Activated naive CD4-positive, alpha-beta T cell treated with anti-CD3 and anti-CD28 coated beads, Interleukin-2, amount 10 ng/mL, durations not matched to agents 5 hours and 36 hours (primary cell): ENCODE measurements around the gene CDYL. TPM values are rescaled to one million over a fixed set of nuclear protein-coding genes. Genes with fewer than 3 reads are reported as not detected.

Source experiments
- total RNA-seq, 2 experiments: library from RNA; stranded (reverse); gene quantifications; one replicate each; pipeline ENCODE4 v1.2.3, GENCODE V29; 2021

CDYL gene, protein sequence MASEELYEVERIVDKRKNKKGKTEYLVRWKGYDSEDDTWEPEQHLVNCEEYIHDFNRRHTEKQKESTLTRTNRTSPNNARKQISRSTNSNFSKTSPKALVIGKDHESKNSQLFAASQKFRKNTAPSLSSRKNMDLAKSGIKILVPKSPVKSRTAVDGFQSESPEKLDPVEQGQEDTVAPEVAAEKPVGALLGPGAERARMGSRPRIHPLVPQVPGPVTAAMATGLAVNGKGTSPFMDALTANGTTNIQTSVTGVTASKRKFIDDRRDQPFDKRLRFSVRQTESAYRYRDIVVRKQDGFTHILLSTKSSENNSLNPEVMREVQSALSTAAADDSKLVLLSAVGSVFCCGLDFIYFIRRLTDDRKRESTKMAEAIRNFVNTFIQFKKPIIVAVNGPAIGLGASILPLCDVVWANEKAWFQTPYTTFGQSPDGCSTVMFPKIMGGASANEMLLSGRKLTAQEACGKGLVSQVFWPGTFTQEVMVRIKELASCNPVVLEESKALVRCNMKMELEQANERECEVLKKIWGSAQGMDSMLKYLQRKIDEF
- total RNA-seq, result 10 to 100 TPM; 22.6 to 25.5 TPM

DNA sequence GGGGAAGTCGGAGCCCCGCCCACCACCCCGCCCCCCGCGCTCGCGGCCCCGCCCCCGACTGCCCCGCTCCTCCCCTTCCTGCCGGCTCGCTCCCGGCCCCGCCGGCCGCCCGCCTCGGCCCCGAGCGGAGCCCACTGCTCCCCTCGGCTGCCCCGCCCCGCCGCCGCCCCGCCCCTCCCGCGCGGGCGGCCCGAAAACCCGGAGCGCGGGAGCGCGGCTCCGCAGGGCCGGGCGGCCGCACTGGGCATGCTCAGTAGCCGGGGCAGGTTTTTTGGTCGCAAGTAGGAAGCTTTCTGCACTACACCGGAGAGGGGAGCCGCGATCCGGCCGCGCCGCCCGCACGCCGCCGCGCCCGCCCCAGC, at the start of gene CDYL:
Gene CDYL (plus strand): TSS at position 274 of the 362 bp plus-strand sequence. CDS start 380 bp downstream, outside the sequence.

DNA sequence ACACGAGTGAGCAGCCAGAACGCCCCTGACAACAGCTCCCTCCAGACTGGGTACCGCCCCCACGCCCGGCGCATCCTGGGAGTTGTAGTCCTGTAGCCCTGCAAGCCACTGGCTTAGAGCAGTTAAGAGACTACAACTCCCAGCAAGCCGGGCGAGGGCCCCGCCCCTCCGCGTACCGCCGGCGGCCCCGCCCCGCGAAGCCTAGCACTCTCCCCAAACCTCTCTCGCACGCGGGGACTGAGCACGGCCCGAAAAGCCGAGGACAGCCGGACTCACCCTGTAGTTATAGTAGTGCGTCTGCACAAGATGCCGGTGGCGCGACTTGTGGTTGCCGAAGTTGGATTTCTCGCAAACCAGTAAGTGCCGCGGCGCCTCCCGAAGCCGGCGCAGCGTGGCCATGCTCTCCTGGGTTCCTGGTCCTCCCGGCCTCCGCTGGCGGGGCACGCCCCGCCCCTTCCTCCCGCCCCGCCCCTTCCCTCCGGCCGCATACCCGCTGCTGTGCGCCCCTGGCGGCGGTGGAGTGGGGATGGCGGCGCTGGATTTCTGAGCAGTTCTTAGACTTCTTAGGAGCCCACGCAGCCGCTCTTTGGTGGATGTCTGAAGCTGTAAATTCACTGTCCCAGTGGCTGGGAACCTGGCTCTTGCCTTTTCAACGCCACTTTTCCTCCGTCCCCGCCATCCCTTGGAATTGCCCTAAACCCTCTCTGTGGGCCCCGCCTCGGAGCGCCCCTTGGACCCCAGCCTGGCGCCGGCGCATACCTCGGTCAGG, 227.6 kb downstream of the CDYL start, which contains the start of gene RPP40:
Gene RPP40 (minus strand): TSS at position 434 of the 769 bp plus-strand sequence. CDS start 35 bp downstream, at position 399.

Other genes starting within 250 kb of the CDYL start
- gene RPP40, start 227.6 kb downstream of the CDYL start, total RNA-seq, result 1 to 10 TPM; 5.0 to 6.2 TPM